HPDE6-E6E7 (cell line): Measurements from ENCODE around the gene PHPT1.
A peak's percentile ranks its signal among the peaks of the same experiment; 100 is the strongest.
"Not testable (repeated sequence)": the region's sequence is repeated elsewhere in the genome, so short reads cannot be mapped to it uniquely, and the experiment has no call there.

Experiments used
- DNase-seq: peaks from one replicate; pipeline ENCODE4 v3.0.0; 2011; ENCODE audit warnings: missing footprints; ENCODE audit errors: extremely low spot score

The PHPT1 gene

DNA sequence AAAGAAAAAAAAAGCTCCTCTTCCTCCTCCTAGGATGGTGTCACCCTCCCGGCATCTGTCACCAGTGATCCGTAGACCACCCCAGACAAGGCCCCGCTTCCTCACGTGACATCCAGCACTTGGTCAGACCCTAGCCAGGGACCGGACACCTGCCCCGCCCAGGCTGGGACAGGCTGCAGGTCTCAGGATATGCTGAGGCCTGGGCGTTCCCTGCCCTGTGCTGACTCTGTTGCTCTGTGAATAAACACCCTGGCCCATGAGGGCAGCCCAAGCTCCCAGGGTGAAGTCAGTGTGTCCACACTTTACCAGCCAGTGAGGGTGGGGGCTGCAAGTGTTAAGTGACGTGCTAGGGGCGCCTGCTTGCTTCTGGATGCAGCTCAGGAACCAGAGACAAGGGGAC lies 11.3 kb downstream of the PHPT1 start:
- no peak for DNase-seq

- DNase-seq, result no peak
Observed at GRCh38 chr9:136860933-136861873, 12.0 kb downstream of the PHPT1 start.

- DNase-seq, result no peak
Observed at GRCh38 chr9:136861874-136862457, 12.8 kb downstream of the PHPT1 start.

DNA sequence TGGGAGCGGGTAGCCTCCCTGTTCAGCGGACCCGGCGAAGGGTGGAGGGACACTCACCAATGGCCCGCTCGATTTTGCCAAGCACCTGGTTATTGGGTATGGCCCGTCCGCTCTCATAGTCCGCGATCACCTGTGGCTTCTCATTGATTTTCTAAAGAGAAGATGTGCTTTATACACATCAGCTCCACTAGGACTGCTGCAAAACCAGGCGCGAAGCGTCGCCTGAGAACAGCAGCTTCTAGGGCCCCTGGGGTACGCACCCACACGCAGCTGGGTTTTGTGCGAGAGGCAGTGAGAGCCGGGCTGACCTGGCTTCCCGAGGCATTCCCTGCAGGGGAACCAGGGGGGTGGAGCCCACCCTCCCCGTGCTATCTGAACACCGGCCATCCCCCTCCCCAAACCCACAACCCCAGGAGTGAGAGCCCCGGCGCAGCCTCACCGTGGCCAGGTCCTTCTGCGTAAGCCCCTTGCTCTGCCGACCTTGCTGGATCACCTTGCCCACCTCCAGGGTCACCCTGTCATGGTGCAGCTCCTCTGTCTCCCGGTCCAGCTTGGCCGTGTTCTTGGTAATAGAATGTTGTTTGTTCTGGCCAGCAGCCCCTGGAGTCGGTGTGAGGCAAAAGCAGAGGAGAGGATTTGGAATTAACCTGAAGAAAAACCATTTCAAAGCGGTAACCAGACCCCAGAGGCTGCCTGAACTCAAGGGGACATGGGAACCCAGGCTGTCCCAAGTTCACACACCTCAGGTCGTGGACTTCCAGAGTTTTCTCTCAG lies 13.8 kb downstream of the PHPT1 start:
- DNase-seq, result no peak

DNA sequence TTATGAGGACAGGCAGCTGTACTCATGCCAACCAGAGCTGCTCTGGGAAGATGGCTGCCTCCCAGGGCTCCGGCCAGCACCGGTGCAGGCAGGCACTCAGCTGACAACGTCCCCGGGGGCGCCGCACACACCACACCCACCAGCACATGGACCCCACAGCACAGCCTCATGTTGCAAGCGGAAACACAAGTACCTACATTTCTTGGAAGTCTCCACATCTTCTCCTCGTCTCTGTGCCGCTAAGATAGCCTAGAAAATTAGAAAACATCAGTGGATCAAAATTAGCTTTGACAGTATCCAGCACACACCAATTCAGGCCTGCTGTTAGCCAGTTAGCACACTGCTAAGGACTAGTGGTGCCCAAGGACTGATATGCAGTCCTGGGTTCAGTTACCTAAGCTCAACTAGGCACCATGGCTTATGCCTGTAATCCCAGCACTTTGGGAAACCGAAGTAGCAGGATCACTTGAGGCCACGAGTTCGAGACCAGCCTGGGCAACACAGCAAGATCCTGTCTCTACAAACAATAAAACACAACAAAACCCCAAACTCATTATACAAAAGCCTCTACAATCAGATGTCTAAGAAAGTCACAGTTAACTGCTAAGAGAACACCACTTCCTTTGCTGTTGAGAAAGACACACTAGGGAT lies 14.5 kb downstream of the PHPT1 start:
- no peak for DNase-seq

DNA sequence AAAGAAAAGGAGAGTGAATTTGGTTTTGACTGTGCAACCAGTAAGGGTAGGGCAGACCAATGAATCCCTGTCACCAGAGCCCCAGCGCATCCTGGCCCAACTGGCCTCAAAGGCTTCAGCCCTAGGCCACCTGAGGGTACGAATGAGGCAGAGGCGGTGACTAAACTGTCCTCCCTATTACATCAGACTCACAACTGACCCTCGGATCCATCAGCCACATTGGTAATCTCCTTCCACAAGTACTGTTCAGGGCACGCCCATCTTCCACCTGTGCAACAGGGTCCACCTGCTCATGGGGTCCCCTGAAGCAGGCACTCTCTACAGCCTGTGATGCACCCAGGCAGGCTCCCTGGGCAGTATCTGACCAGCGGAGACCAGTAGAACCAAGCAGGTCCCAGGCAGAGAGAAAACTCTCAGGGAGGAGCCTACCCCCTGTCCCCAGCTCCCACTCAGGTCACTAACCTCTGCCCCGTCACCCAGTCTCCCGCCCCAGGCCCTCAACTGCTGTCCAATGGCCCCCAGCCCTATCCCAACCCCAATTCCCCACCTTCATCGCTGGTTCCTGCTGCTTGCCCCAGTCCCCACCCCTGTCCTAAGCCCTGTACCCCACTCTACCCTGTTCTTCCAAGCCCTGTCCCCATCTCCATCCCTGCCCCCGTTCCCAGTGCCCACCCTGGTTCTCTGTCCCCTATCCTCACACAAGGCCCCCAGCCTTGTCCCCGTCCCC lies 16.0 kb downstream of the PHPT1 start:
- no peak for DNase-seq

DNA sequence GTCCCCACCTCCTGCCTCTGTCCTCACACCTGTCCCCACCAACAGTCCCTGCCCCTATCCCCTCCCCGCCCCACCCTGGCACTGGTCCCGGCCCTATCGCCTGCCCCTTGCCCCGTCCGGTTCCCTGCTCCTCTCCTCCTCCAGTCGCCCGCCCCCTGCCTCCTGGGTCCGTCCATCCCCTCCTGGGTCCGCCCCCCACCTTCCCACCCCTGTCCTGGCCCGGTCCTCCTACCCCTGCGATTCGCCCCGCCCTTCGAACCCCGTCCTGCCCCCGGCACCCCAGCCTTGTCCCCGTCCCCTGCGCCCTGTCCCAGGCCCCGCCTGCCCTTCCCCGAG lies 16.5 kb downstream of the PHPT1 start:
- DNase-seq, result no peak

GRCh38 chr9:136866898-136867421 lies 17.8 kb downstream of the PHPT1 start:
- not testable (repeated sequence) for DNase-seq

DNA sequence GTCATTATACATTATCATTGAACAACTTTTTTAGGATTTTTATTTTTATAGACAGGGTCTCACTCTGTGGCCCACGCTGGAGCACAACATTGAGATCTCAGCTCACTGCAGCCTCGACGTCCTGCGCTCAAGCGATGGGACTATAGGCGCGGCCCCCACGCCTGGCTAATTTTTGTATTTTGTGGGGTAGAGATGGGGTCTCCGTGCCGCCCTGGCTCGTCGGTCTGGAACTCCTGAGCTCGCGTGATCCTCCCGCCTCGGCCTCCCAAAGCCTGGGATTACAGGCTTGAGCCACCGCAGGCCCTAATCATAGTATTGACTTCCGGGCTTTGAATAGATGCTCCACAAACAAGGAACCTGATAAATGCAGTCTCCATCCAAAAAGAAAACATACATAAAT lies 18.3 kb downstream of the PHPT1 start:
- DNase-seq, result no peak

DNA sequence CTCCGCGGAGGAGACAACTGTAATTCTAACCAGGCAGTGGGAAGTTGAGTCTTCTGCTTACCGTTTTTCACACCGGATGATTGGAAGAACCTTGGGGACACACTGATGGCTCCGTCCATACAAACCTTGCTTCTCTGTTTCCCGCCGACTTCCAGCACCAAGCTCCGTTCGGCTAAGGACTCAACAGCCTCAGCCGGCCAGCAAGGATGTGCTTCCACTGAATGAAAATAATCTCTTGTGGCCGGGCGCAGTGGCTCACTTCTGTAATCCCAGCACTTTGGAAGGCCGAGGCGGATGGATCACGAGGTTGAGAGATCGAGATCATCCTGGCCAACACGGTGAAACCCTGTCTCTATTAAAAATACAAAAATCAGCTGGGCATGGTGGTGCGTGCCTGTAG lies 18.7 kb downstream of the PHPT1 start:
- no peak for DNase-seq

- no peak for DNase-seq
Observed at GRCh38 chr9:136868644-136869043, 19.4 kb downstream of the PHPT1 start.

DNA sequence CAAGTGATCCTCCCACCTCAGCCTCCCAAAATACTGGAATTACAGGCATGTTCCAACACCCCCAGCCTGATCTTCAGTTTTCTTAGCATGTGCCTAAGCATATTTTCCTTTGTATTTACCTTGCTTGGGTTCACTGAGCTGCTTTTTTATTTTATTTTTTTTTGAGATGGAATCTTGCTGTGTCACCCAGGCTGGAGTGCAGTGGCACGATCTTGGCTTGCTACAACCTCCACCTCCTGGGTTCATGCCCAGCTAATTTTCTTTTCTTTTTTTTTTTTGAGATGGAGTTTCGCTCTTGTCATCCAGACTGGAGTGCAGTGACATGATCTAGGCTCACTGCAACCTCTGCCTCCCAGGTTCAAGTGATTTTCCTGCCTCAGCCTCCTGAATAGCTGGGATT lies 20.4 kb downstream of the PHPT1 start:
- not testable (repeated sequence) for DNase-seq

DNA sequence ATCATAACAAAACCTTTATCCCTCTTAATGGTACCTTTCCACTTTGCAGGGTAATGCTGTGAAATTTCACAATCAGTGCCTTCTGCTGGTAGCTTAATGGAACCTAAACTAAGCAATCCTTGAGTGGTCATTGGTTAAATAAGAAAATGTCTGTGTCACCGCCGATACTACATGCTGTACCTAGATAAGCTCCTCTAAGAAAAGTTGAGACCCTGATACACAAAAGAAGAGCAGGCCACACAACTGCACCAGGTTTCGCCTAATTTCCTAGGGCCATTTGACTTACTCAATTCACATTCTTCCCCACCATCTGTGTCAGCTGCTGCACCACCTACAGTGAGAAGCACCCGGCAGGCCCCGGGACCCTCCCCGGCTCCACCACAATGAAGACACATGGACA lies 25.9 kb downstream of the PHPT1 start:
- no peak for DNase-seq

GRCh38 chr9:136876476-136876875 lies 27.3 kb downstream of the PHPT1 start:
- DNase-seq, result no peak

DNA sequence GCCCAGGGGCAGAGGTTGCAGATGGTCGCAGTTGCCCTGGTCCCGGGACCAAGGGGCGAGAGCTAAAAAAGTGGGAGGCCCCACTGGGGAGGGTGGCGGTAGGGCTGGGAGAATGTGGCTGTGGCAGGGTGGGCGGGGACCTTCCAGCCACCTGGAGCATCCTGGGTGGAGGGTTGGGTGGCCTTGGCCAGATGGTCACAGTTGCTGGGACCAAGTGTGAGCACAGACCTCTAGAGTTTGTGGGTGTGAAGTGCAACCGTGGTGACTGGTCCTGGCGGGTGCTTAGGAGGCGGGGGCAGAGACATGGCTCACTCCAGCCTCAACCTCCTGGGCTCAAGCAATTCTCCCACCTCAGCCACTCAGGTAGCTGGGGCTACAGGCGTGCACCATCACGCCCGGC lies 31.4 kb downstream of the PHPT1 start:
- DNase-seq, result no peak

DNA sequence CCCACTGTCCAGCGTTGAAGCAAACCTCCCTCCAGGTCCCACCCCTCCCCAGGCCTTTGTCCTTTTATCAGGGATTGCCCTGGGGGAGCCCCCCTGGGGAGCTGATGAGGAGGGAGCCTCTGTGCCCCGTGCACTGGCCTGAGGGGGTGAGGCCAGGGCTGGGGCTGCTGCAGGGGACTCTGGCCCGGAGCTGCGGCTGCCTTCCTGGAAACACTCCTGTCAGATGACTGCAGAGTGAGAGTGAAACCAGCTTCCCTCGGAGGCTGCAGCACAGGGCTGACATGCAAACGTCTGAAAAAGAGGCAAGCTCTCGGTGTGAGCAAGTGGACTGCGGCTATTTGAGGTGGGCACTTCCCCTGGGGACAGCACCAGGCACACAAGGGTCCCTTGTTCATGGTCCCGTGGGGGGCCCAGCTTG lies 32.5 kb downstream of the PHPT1 start:
- DNase-seq, result peak; percentile 37

GRCh38 chr9:136882109-136882946 lies 33.1 kb downstream of the PHPT1 start:
- DNase-seq, result peak; percentile 94

DNA sequence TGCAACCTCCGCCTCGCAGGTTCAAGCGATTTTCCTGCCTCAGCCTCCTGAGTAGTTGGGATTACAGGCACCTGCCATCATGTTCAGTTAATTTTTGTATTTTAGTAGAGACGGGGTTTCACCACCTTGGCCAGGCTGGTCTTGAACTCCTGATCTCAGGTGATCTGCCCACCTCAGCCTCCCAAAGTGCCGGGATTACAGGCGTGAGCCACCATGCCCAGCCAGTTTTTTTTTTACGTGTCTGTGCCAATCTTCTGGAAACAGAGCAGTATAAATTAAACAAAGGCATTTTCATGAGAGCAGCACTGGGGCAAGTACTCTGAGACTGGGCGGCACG lies 33.7 kb downstream of the PHPT1 start:
- DNase-seq, result not testable (repeated sequence)

- DNase-seq, result not testable (repeated sequence)
Observed at GRCh38 chr9:136883670-136884069, 34.5 kb downstream of the PHPT1 start.

DNA sequence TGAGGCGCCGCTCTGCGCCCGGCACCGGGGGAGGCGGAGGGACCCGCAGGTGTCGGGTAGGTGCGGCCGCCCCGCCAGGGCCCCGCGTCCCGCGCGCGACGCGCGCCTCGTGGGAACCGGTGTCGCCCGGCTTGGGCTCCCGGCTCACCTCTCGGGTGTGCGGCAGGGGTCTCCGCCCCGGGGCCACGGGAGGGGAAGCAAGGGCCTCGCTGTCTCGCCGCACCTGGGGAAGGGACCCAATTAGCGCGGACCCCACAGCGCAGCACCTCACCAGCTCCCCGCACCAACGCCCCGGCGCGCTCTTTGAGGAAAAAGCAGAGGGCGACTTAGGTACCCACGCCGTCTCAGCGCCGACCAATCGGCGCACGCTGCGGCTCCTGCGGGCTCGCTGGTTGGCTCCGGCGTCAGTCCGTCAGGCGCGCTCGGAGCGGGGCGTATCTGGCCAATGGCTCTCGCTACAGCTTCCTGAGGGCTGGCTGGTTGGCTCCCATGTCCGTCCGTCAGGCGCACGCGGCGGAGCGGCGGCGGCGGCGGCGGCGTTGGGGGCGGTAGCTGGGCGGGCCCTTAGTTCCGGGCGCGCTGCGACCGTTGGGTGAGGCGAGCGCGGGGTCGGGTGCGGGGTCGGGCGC lies 36.9 kb downstream of the PHPT1 start, which contains the start of gene TRAF2:
Gene TRAF2, plus strand, starts transcription at position 567 of the 629 bp plus-strand sequence. CDS start 12,225 bp downstream, outside the sequence.
- DNase-seq, result peak; percentile 100
